ENCODE data around the gene TCERG1L. TPM values are rescaled to one million over a fixed set of nuclear protein-coding genes. Genes with fewer than 3 reads are reported as not detected.

The TCERG1L gene
- total and polyA plus RNA-seq, 5 donors from 2014 or later = not detected

- no peak for ATAC-seq (ENCODE audit: low read depth in 2 of 2)
Measured at GRCh38 chr10:131074682-131075081, 236.8 kb downstream of the TCERG1L start.

GRCh38 chr10:131073469-131074035, 238.0 kb downstream of the TCERG1L start:
- Mint-ChIP-seq H3K4me1 (no peaks in the 10 kb centered on the region), H3K9me3 (no peaks in the 10 kb centered on the region), H3K36me3 (no peaks in the 10 kb centered on the region), H3K27ac (no peak overlapping the region), H3K27me3 (no peaks in the 10 kb centered on the region), H3K4me3 (no peak overlapping the region)
- H3K4me3 ChIP-seq (ENCODE audit: low read depth, low read length) = no peak overlapping the region
- H3K9me3 ChIP-seq (ENCODE audit: control insufficient read depth in 2 of 2, low read length in 2 of 2) = no peaks in the 10 kb centered on the region
- H3K36me3 ChIP-seq (ENCODE audit: control insufficient read depth, insufficient read depth, low read length) = no peaks in the 10 kb centered on the region
- no peaks in the 10 kb centered on the region for H3K4me1 ChIP-seq (ENCODE audit: control insufficient read depth, insufficient read depth, low read length, poor library complexity, severe bottlenecking)
- no peaks in the 10 kb centered on the region for H3K27me3 ChIP-seq (ENCODE audit: control insufficient read depth, insufficient read depth, low read length)
- DNase-seq = no peak
- no peak for ATAC-seq (ENCODE audit: low read depth in 2 of 2)
- H3K27ac ChIP-seq (ENCODE audit: insufficient read depth, low read length, poor library complexity, severe bottlenecking) = no peak overlapping the region

More at GRCh38 chr10:131074682-131075081, 236.8 kb downstream of the TCERG1L start:
- Mint-ChIP-seq H3K4me3 (no peak overlapping the region), H3K4me1 (no peaks in the 10 kb centered on the region), H3K9me3 (no peaks in the 10 kb centered on the region), H3K27ac (no peak overlapping the region), H3K27me3 (no peaks in the 10 kb centered on the region), H3K36me3 (no peaks in the 10 kb centered on the region)
- no peaks in the 10 kb centered on the region for H3K4me1 ChIP-seq (ENCODE audit: control insufficient read depth, insufficient read depth, low read length, poor library complexity, severe bottlenecking)
- H3K9me3 ChIP-seq (ENCODE audit: control insufficient read depth in 2 of 2, low read length in 2 of 2) = no peaks in the 10 kb centered on the region
- no peaks in the 10 kb centered on the region for H3K27me3 ChIP-seq (ENCODE audit: control insufficient read depth, insufficient read depth, low read length)
- H3K27ac ChIP-seq (ENCODE audit: insufficient read depth, low read length, poor library complexity, severe bottlenecking) = no peak overlapping the region
- DNase-seq = no peak
- no peaks in the 10 kb centered on the region for H3K36me3 ChIP-seq (ENCODE audit: control insufficient read depth, insufficient read depth, low read length)
- H3K4me3 ChIP-seq (ENCODE audit: low read depth, low read length) = no peak overlapping the region

GRCh38 chr10:131072651-131073468, 238.7 kb downstream of the TCERG1L start:
- H3K4me1 Mint-ChIP-seq = no peaks in the 10 kb centered on the region
- H3K4me3 Mint-ChIP-seq = no peak overlapping the region
- Histone ChIP-seq H3K4me1 (ENCODE audit: control insufficient read depth, insufficient read depth, low read length, poor library complexity, severe bottlenecking) (no peaks in the 10 kb centered on the region), H3K27ac (ENCODE audit: insufficient read depth, low read length, poor library complexity, severe bottlenecking) (no peak overlapping the region), H3K9me3 (ENCODE audit: control insufficient read depth in 2 of 2, low read length in 2 of 2) (no peaks in the 10 kb centered on the region), H3K36me3 (ENCODE audit: control insufficient read depth, insufficient read depth, low read length) (no peaks in the 10 kb centered on the region), H3K27me3 (ENCODE audit: control insufficient read depth, insufficient read depth, low read length) (no peaks in the 10 kb centered on the region), H3K4me3 (ENCODE audit: low read depth, low read length) (no peak overlapping the region)
- no peak for ATAC-seq (ENCODE audit: low read depth in 2 of 2)
- H3K27ac Mint-ChIP-seq = no peak overlapping the region
- H3K36me3 Mint-ChIP-seq = no peaks in the 10 kb centered on the region
- no peaks in the 10 kb centered on the region for H3K9me3 Mint-ChIP-seq
- DNase-seq = no peak
- H3K27me3 Mint-ChIP-seq = no peaks in the 10 kb centered on the region

GRCh38 chr10:131071721-131072120, 239.8 kb downstream of the TCERG1L start:
- no peak for ATAC-seq (ENCODE audit: low read depth in 2 of 2)
- Mint-ChIP-seq H3K27me3 (no peaks in the 10 kb centered on the region), H3K9me3 (no peaks in the 10 kb centered on the region), H3K4me1 (no peaks in the 10 kb centered on the region), H3K27ac (no peak overlapping the region), H3K4me3 (no peak overlapping the region), H3K36me3 (no peaks in the 10 kb centered on the region)
- no peak for DNase-seq
- Histone ChIP-seq H3K27me3 (ENCODE audit: control insufficient read depth, insufficient read depth, low read length) (no peaks in the 10 kb centered on the region), H3K9me3 (ENCODE audit: control insufficient read depth in 2 of 2, low read length in 2 of 2) (no peaks in the 10 kb centered on the region), H3K4me1 (ENCODE audit: control insufficient read depth, insufficient read depth, low read length, poor library complexity, severe bottlenecking) (no peaks in the 10 kb centered on the region), H3K36me3 (ENCODE audit: control insufficient read depth, insufficient read depth, low read length) (no peaks in the 10 kb centered on the region), H3K4me3 (ENCODE audit: low read depth, low read length) (no peak overlapping the region), H3K27ac (ENCODE audit: insufficient read depth, low read length, poor library complexity, severe bottlenecking) (no peak overlapping the region)

- H3K4me1 Mint-ChIP-seq = no peaks in the 10 kb centered on the region
- H3K4me3 Mint-ChIP-seq = no peak overlapping the region
Measured at GRCh38 chr10:131070856-131071255, 240.7 kb downstream of the TCERG1L start.

GRCh38 chr10:131068760-131069159, 242.8 kb downstream of the TCERG1L start:
- no peaks in the 10 kb centered on the region for H3K36me3 ChIP-seq (ENCODE audit: control insufficient read depth, insufficient read depth, low read length)
- Mint-ChIP-seq H3K36me3 (no peaks in the 10 kb centered on the region), H3K4me3 (no peak overlapping the region), H3K4me1 (no peaks in the 10 kb centered on the region), H3K27ac (no peak overlapping the region), H3K27me3 (no peaks in the 10 kb centered on the region), H3K9me3 (peaks cover 0 to 2% (median 0%) of the 10 kb centered on the region in 7 donors)
- no peaks in the 10 kb centered on the region for H3K4me1 ChIP-seq (ENCODE audit: control insufficient read depth, insufficient read depth, low read length, poor library complexity, severe bottlenecking)
- no peak for ATAC-seq (ENCODE audit: low read depth in 2 of 2)
- no peaks in the 10 kb centered on the region for H3K9me3 ChIP-seq (ENCODE audit: control insufficient read depth in 2 of 2, low read length in 2 of 2)
- no peak overlapping the region for H3K4me3 ChIP-seq (ENCODE audit: low read depth, low read length)
- no peak for DNase-seq
- H3K27ac ChIP-seq (ENCODE audit: insufficient read depth, low read length, poor library complexity, severe bottlenecking) = no peak overlapping the region
- H3K27me3 ChIP-seq (ENCODE audit: control insufficient read depth, insufficient read depth, low read length) = no peaks in the 10 kb centered on the region

More at GRCh38 chr10:131070856-131071255, 240.7 kb downstream of the TCERG1L start:
- DNase-seq (no peak), ATAC-seq (ENCODE audit: low read depth in 2 of 2) (no peak)
- H3K27ac Mint-ChIP-seq = no peak overlapping the region
- Histone ChIP-seq H3K4me1 (ENCODE audit: control insufficient read depth, insufficient read depth, low read length, poor library complexity, severe bottlenecking) (no peaks in the 10 kb centered on the region), H3K27me3 (ENCODE audit: control insufficient read depth, insufficient read depth, low read length) (no peaks in the 10 kb centered on the region), H3K9me3 (ENCODE audit: control insufficient read depth in 2 of 2, low read length in 2 of 2) (no peaks in the 10 kb centered on the region), H3K4me3 (ENCODE audit: low read depth, low read length) (no peak overlapping the region), H3K27ac (ENCODE audit: insufficient read depth, low read length, poor library complexity, severe bottlenecking) (no peak overlapping the region), H3K36me3 (ENCODE audit: control insufficient read depth, insufficient read depth, low read length) (no peaks in the 10 kb centered on the region)
- H3K27me3 Mint-ChIP-seq = no peaks in the 10 kb centered on the region
- H3K9me3 Mint-ChIP-seq = no peaks in the 10 kb centered on the region
- H3K36me3 Mint-ChIP-seq = no peaks in the 10 kb centered on the region

GRCh38 chr10:131068311-131068710, 243.2 kb downstream of the TCERG1L start:
- H3K36me3 ChIP-seq (ENCODE audit: control insufficient read depth, insufficient read depth, low read length) = no peaks in the 10 kb centered on the region
- H3K27ac ChIP-seq (ENCODE audit: insufficient read depth, low read length, poor library complexity, severe bottlenecking) = no peak overlapping the region
- no peak overlapping the region for H3K4me3 Mint-ChIP-seq
- H3K4me1 ChIP-seq (ENCODE audit: control insufficient read depth, insufficient read depth, low read length, poor library complexity, severe bottlenecking) = no peaks in the 10 kb centered on the region
- peaks cover 0 to 2% (median 0%) of the 10 kb centered on the region in 7 donors for H3K9me3 Mint-ChIP-seq
- H3K4me1 Mint-ChIP-seq = no peaks in the 10 kb centered on the region
- H3K36me3 Mint-ChIP-seq = no peaks in the 10 kb centered on the region
- ATAC-seq (ENCODE audit: low read depth in 2 of 2) = no peak
- no peak overlapping the region for H3K27ac Mint-ChIP-seq
- H3K9me3 ChIP-seq (ENCODE audit: control insufficient read depth in 2 of 2, low read length in 2 of 2) = no peaks in the 10 kb centered on the region
- no peak overlapping the region for H3K4me3 ChIP-seq (ENCODE audit: low read depth, low read length)
- no peak for DNase-seq
- H3K27me3 Mint-ChIP-seq = no peaks in the 10 kb centered on the region
- no peaks in the 10 kb centered on the region for H3K27me3 ChIP-seq (ENCODE audit: control insufficient read depth, insufficient read depth, low read length)

- Mint-ChIP-seq H3K27ac (no peak overlapping the region), H3K27me3 (no peaks in the 10 kb centered on the region)
Measured at GRCh38 chr10:131067690-131068089, 243.8 kb downstream of the TCERG1L start.

More at GRCh38 chr10:131067690-131068089, 243.8 kb downstream of the TCERG1L start:
- ATAC-seq (ENCODE audit: low read depth in 2 of 2) (no peak), DNase-seq (no peak)
- H3K27me3 ChIP-seq (ENCODE audit: control insufficient read depth, insufficient read depth, low read length) = no peaks in the 10 kb centered on the region
- Mint-ChIP-seq H3K4me1 (no peaks in the 10 kb centered on the region), H3K4me3 (no peak overlapping the region), H3K36me3 (no peaks in the 10 kb centered on the region), H3K9me3 (peaks cover 0 to 2% (median 0%) of the 10 kb centered on the region in 7 donors)
- no peaks in the 10 kb centered on the region for H3K9me3 ChIP-seq (ENCODE audit: control insufficient read depth in 2 of 2, low read length in 2 of 2)
- H3K4me3 ChIP-seq (ENCODE audit: low read depth, low read length) = no peak overlapping the region
- H3K27ac ChIP-seq (ENCODE audit: insufficient read depth, low read length, poor library complexity, severe bottlenecking) = no peak overlapping the region
- H3K4me1 ChIP-seq (ENCODE audit: control insufficient read depth, insufficient read depth, low read length, poor library complexity, severe bottlenecking) = no peaks in the 10 kb centered on the region
- H3K36me3 ChIP-seq (ENCODE audit: control insufficient read depth, insufficient read depth, low read length) = no peaks in the 10 kb centered on the region
